Thymus (tissue), 11 donors: ENCODE measurements around the gene ALDOC. TPM values are rescaled to one million over a fixed set of nuclear protein-coding genes. Genes with fewer than 3 reads are reported as not detected.

Experiments
- DNase-seq, 9 donors: peaks; one replicate each; pipeline ENCODE4 v3.0.0-alpha.2; 2013; ENCODE audit warnings: low spot score in 9 of 9, low read depth in 6 of 9, missing footprints in 1 of 9
- H3K27ac ChIP-seq, 2 donors: one replicate each; pipeline ENCODE4 v1.5.1; 2013; ENCODE audit warnings: control low read depth in 1 of 2, low read depth in 1 of 2, low read length in 1 of 2, mild to moderate bottlenecking in 1 of 2, moderate library complexity in 1 of 2
- H3K27me3 ChIP-seq, 2 donors: one replicate each; pipeline ENCODE4 v1.5.1; 2013; ENCODE audit warnings: low read length in 1 of 2; ENCODE audit not compliant: control insufficient read depth in 2 of 2, insufficient read depth in 1 of 2
- H3K36me3 ChIP-seq, 2 donors: one replicate each; pipeline ENCODE4 v1.5.1; 2013; ENCODE audit warnings: low read length in 1 of 2, mild to moderate bottlenecking in 1 of 2, moderate library complexity in 1 of 2; ENCODE audit not compliant: control insufficient read depth in 2 of 2, insufficient read depth in 2 of 2
- H3K4me1 ChIP-seq, 2 donors: one replicate each; pipeline ENCODE4 v1.5.1; 2013; ENCODE audit warnings: low read length in 2 of 2; ENCODE audit not compliant: control insufficient read depth in 2 of 2, insufficient read depth in 2 of 2
- H3K4me3 ChIP-seq, 2 donors: one replicate each; pipeline ENCODE4 v1.5.1; 2013; ENCODE audit warnings: low read length in 2 of 2, control low read depth in 1 of 2, mild to moderate bottlenecking in 1 of 2
- H3K9me3 ChIP-seq, 2 donors: one replicate each; pipeline ENCODE4 v1.5.1; 2013; ENCODE audit warnings: low read length in 1 of 2, mild to moderate bottlenecking in 1 of 2; ENCODE audit not compliant: control insufficient read depth in 2 of 2, insufficient read depth in 1 of 2
- WGBS: extraction: QIAGEN DNeasy Blood & Tissue Kit; methylation state at CpG from one replicate; pipeline ENCODE4 v1.1.7; 2013; 5-methylcytosine and 5-hydroxymethylcytosine counted together
- polyA plus RNA-seq: library from polyadenylated mRNA; stranded (reverse); fragments of 200-250 nt; gene quantifications from one replicate; pipeline ENCODE4 v1.2.3, GENCODE V29; 2013
- total RNA-seq: library from RNA; stranded (reverse); fragments of 120-200 nt; gene quantifications from one replicate; pipeline ENCODE4 v1.2.4, GENCODE V29; 2013
- donor health status: healthy.

The ALDOC gene
- total and polyA plus RNA-seq, 2 donors = 10.6 to 18.2 TPM

DNA sequence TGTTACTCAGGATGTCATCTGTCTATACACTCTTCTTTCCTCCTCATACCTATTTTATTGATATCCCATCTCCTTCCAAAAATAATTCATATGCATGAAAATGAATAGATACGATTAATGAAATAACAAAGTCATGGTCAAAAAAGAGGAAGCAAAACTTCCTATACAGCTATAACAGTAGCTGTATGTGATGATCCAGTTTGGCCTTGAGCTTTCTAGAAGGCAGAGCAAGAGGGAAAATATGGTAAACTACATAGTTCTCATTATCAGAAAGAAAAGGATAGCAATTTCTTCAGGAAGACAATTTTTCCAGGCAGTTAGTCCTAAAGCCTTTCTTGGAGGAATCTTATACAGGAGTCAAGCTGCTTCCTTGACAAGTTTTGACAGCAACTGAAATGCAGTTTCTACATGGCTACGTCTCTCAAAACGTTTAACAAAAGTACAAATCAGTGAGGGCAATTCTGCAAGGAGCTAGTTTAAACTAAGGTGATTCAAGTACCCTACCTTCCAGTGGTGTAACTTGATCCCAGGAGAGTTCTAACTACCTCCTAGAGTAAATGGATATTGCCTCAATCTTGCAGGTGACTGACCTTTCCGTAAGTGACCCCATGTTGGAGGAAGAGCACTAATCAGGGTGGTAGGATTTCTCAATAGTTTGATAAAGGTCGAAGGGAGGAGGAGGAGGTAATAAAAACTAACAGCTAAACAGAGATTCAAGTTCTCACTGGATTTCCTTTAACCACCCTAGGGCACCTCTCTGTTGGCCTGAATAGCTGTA is 21.1 kb upstream of the ALDOC start:
- WGBS = 63% methylated on average over 5 of the region's 5 CpGs
- H3K4me3 ChIP-seq = peak overlapping the region; percentile 68 to 87
- H3K4me1 ChIP-seq = peaks cover 9 to 18% of the 10 kb centered on the region in 2 donors
- H3K9me3 ChIP-seq = peaks cover 0 to 3% of the 10 kb centered on the region in 2 donors
- DNase-seq = peak in 1 of 9 donors; percentile 13
- peaks cover 6% of the 10 kb centered on the region in 2 donors for H3K36me3 ChIP-seq
- H3K27ac ChIP-seq = peak overlapping the region in 1 of 2 donors; percentile 84
- H3K27me3 ChIP-seq = no peaks in the 10 kb centered on the region

DNA sequence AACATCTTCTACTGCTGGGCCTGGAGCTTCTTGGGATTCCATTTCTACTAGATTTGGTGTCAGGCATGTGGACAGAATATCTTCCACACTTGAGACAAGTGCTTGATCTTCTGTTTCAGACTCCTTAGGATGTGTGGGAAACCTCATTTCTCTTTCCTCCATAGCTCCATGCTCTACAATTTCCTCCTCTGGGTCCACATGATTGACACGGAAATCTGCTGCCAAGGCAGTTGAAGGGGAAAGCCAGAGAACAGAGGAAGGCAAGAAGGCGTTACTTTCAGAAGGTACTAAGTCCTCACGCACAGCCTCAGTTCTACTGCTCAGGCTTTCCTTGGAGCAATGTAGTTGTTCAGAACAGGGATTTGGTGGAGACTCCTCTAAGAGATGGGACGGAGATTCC is 15.6 kb upstream of the ALDOC start:
- Histone ChIP-seq H3K4me3 (no peak overlapping the region), H3K27ac (no peak overlapping the region), H3K4me1 (no peaks in the 10 kb centered on the region), H3K36me3 (peaks cover 40 to 52% of the 10 kb centered on the region in 2 donors), H3K27me3 (no peaks in the 10 kb centered on the region), H3K9me3 (peaks cover 0 to 4% of the 10 kb centered on the region in 2 donors)
- WGBS = 98% methylated on average over 4 of the region's 4 CpGs
- no peak for DNase-seq

DNA sequence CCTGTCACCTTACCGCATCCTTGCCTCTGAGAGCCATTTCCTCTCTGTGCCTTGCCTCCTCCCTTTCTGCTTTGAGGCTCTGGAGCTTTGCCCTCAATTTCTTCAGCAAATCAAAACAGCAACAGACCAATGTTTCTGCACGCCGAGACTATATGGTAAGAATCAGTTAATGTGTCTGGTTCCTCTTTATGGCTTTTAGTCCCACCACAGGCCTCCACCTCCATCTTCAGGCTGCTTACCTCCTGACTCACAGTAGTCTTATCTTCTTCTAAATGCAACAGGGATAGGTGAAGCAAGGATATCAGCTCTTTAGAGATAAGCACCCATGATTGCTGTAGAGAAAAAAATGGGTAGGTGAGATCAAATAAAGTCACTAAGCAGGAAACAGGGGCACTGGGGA is 9.2 kb upstream of the ALDOC start:
- peaks cover 59 to 83% of the 10 kb centered on the region in 2 donors for H3K36me3 ChIP-seq
- H3K9me3 ChIP-seq = no peaks in the 10 kb centered on the region

DNA sequence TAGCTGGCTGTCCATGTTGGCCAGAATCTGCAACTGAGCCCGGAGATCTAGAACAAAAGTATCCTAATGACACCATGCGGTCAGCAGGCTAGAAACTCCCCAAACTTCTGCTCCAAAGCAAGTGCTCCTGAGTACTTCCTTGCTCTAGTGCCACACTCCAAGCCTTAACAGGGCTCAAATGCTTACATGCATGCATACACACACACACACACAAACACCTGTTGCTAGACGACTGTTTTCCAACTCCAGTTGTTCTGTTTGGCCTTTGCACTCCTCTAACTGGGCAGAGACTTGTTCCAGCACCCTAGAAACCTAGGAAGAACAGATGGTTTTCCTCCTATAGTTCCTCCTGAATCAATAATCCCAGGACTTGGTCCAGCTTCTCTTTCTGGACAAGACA is 7.7 kb upstream of the ALDOC start:
- H3K4me3 ChIP-seq = no peak overlapping the region
- no peak overlapping the region for H3K27ac ChIP-seq
- no peaks in the 10 kb centered on the region for H3K27me3 ChIP-seq
- DNase-seq = no peak
- peaks cover 63 to 86% of the 10 kb centered on the region in 2 donors for H3K36me3 ChIP-seq
- no peaks in the 10 kb centered on the region for H3K4me1 ChIP-seq
- WGBS = over 99% methylated on average over 3 of the region's 3 CpGs
- no peaks in the 10 kb centered on the region for H3K9me3 ChIP-seq

More for the DNA sequence above, 9.2 kb upstream of the ALDOC start:
- H3K27me3 ChIP-seq = no peaks in the 10 kb centered on the region
- no peak for DNase-seq
- H3K4me3 ChIP-seq = no peak overlapping the region
- H3K27ac ChIP-seq = no peak overlapping the region
- WGBS = 94% methylated on average over 3 of the region's 3 CpGs
- H3K4me1 ChIP-seq = no peaks in the 10 kb centered on the region

DNA sequence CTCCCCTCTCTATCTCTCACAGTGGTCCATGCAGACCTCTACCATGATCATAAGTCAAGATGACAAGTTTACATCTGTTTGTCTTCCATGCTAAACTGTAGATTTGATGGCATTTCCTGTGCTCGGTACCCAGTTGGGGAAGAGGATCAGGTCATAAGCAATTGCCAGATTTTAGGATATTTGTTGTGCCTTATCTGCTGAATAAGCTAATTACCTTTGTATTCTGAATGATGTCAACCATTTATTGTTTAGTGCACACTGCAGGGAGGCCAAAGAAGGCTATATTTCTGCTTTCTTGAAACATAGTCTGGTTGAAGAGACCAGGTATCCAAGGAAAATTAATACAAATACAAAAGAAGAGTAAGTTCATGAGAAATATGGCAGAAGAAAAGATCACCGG is 5.8 kb upstream of the ALDOC start:
- H3K36me3 ChIP-seq = peaks cover 69 to 89% of the 10 kb centered on the region in 2 donors
- WGBS = 98% methylated on average over 2 of the region's 2 CpGs

DNA sequence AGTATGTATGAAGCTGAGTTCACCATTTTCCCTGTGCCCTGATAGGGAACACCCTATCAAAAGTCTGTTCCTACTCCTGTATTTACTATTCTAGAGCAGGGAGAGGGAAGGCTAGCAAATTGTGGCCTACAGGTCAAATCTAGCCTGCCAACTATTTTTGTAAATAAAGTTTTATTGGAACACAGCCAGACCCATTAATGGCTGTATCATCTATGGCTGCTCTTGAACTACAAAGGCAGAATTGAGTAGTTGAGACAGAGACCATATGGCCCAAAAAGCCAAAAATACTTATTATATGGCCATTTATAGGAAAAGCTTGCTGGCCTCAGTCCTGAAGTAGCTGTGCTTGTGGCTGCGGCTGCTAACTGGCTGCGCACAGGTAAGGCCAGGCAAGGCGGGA is 4.3 kb upstream of the ALDOC start:
- no peak overlapping the region for H3K4me3 ChIP-seq
- H3K4me1 ChIP-seq = peaks cover 0 to 8% of the 10 kb centered on the region in 2 donors
- peaks cover 56 to 83% of the 10 kb centered on the region in 2 donors for H3K36me3 ChIP-seq
- H3K27me3 ChIP-seq = no peaks in the 10 kb centered on the region
- H3K9me3 ChIP-seq = peaks cover 0 to 5% of the 10 kb centered on the region in 2 donors
- DNase-seq = no peak
- 99% methylated on average over 3 of the region's 3 CpGs for WGBS
- no peak overlapping the region for H3K27ac ChIP-seq

More for the DNA sequence above, 5.8 kb upstream of the ALDOC start:
- DNase-seq = no peak
- Histone ChIP-seq H3K4me3 (no peak overlapping the region), H3K27ac (no peak overlapping the region), H3K4me1 (no peaks in the 10 kb centered on the region), H3K27me3 (no peaks in the 10 kb centered on the region), H3K9me3 (no peaks in the 10 kb centered on the region)

DNA sequence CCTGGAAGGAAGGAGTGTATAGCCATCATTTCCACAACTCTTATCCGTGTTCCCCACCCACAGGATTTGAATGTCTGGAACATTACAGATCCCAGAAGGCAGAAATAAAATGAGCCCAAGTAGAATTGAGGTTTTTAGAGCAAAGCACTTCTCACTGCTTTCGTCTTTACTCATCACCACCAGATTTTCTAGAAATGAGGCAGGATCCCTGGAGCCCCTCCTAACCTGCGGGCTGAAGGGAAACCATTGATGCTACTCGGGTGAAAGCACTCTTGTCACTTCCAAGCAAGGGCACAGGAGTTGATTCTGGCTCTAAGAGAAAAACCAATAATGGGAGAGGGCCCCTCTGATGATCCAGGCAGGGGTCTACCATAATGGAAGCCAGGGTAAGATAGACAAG is 2.8 kb upstream of the ALDOC start:
- H3K4me3 ChIP-seq = no peak overlapping the region
- no peak overlapping the region for H3K27ac ChIP-seq
- peaks cover 0 to 5% of the 10 kb centered on the region in 2 donors for H3K9me3 ChIP-seq
- peaks cover 0 to 8% of the 10 kb centered on the region in 2 donors for H3K4me1 ChIP-seq
- WGBS = 98% methylated on average over 4 of the region's 4 CpGs
- H3K36me3 ChIP-seq = peaks cover 42 to 69% of the 10 kb centered on the region in 2 donors
- no peaks in the 10 kb centered on the region for H3K27me3 ChIP-seq
- no peak for DNase-seq

DNA sequence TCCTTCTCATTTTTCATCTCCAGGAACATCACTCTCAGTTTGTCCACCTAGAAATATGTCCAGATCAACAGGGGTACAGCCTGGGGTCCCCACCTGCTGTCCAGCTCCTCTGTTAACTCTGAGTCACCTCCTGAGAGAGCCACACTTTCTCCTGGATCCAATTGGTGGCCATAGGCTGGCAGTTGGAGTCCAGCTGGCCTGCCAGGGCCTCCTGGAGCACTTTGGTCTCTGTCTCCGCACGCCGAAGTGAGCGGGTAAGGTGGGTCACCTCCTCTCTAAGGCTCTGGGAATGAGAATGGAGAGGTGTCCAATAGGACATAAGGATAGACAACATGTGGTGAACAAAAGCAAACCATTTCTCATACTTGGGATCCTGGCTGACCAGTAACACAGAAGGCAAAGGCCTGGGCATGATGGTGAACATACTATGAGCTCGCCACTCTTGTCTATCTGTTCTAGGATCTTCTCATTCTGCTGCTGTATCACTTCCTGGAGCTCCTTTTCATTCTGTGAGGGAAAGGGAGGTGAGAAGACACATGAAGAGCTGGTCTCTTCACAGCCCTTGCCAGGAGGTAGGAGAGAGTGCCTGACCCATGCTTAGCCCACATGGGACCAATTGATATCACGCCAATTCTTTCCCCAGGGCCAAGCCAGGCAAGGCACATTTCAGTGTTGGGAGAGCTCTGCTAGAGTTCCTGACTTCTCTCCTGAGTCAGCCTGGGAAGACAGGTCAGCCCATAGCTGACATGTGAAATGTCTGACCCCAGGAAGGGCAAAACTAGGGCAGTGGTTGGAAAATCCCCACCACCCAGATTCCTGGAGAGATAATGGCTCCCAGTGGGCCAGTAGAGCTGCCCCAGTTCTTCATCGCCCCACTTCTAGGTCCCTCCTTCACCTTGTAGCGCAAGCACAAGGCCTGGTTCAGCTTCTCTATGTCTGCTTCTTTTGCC is 1.8 kb upstream of the ALDOC start:
- H3K9me3 ChIP-seq = peaks cover 0 to 5% of the 10 kb centered on the region in 2 donors

DNA sequence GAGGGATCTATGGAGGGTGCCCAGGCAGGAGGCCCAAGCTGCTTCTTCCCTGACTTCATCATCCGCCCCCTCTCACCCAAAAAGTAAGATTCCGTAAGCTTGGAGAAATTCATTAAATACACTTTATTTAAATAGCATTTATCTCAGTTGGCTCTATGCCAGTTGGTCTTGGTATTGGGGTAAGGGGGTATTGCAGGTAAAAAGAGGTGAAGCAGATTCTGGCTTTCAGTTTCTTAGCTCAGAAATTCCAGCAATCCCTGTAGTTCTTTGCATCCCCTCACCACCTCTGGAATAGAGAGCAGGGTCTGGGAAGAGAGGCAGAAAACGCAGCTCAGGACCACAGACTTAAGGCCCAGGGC is 750 bp upstream of the ALDOC start:
- Histone ChIP-seq H3K27ac (peak overlapping the region in 1 of 2 donors; percentile 55), H3K4me3 (no peak overlapping the region), H3K9me3 (peaks cover 0 to 5% of the 10 kb centered on the region in 2 donors), H3K36me3 (peaks cover 23 to 48% of the 10 kb centered on the region in 2 donors), H3K4me1 (peaks cover under 1 to 11% of the 10 kb centered on the region in 2 donors), H3K27me3 (no peaks in the 10 kb centered on the region)
- 98% methylated on average over 3 of the region's 3 CpGs for WGBS
- DNase-seq = no peak

More for the DNA sequence above, 1.8 kb upstream of the ALDOC start:
- peaks cover 32 to 59% of the 10 kb centered on the region in 2 donors for H3K36me3 ChIP-seq
- WGBS = 98% methylated on average over 8 of the region's 8 CpGs
- peaks cover 0 to 8% of the 10 kb centered on the region in 2 donors for H3K4me1 ChIP-seq
- no peak overlapping the region for H3K4me3 ChIP-seq
- H3K27ac ChIP-seq = no peak overlapping the region
- DNase-seq = no peak
- H3K27me3 ChIP-seq = no peaks in the 10 kb centered on the region
